Kasumi-1 (cell line): ENCODE measurements around the gene PPRC1.

Experiments used
- DNase-seq, 2 experiments: peaks; one replicate each; lab custom pipeline; 2025; lab: John Stamatoyannopoulos, UW

Gene PPRC1

DNA sequence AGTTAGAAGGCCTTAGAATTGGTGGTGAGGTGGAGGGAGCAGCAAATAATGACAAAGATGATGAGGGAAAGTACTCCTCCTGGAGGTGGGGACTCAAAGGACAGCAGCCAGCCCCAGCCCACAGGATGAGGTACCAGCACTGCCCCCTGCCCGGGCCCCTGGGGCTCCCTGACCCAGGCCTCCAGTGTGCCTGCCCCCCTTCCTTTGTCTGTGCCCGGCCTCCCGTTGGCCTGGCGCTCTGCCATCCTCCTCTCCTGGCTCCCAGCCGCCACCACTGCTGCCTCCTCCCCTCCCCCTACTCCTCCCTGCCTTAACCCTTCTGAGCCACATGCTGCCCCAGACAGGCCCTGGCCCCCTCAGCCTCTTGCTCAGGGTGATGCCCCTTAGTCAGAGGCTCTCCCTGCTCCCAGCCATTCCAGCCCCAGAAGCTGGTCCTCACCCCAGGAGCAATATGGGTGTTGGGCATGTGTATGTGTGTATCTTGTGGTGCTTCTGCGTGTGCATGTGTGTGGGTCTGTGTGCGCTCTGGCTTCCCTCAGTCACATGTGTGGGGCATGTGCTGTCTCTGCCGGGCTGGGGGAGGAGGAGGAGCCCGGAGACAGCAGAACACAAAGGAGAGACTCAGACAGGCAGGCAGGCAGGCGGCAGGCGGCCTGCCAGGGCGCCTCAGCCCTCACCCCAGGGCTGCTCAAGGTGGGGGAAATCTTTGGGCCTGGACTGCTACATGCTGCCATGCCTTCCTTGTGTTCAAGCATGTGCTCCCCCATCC lies 15.3 kb upstream of the PPRC1 start:
- peak; percentile 98 for DNase-seq

DNA sequence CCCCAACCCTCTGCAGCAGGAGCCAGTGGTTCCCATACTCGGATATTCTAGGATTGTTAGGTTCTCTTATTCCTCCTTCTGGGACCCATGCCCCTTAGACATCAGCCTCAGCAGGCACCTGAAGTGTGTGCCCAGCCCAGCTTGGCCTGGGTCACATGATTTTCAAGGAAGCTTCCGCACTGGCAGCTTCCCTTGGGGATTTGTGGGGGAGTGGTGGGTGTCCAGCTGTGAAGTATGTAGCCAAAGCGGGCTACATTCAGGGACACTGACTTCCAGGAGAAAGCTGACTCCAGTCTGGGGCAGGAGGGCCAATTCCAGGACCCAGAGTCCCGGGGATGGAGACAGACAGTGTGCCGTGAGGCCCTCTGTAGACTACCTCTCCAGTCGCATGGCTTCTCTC lies 14.0 kb upstream of the PPRC1 start:
- DNase-seq, result peak in 1 of 2 experiments; percentile 46

DNA sequence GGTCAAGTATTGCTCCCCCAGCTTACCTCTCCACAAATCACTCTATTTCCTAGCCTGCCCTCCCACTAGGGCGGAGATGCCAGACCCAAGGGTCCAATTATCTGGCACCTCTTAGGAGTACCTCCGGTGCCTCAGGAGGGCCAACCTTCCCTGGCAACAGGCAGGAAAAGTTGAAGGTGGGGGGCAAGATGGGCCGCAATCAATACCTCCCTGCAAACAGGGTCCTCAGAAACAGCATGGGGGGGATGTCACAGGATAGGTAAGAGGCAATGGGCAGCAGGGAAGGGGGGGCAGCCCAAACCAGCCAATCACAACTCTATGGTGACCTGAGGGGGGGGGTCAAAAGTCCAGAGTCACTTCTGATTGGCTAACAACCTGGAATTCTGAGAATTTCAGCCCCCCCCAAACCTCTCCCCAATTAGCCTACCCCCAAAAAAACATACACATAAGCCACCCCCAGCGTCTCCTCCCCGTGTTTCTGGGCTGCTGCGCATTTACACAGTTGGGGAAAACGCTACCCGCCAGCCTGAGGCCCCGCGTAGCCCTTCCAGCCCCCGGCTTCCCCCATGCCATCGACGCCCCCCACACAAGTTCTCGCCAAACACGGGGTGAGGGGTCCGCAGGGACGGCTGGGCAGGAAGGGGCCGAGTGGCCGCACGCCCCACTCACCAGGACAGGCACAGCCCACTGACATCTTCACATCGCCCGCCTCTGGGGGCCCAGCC lies 13.3 kb upstream of the PPRC1 start:
- DNase-seq, result peak; percentile 72 to 80

DNA sequence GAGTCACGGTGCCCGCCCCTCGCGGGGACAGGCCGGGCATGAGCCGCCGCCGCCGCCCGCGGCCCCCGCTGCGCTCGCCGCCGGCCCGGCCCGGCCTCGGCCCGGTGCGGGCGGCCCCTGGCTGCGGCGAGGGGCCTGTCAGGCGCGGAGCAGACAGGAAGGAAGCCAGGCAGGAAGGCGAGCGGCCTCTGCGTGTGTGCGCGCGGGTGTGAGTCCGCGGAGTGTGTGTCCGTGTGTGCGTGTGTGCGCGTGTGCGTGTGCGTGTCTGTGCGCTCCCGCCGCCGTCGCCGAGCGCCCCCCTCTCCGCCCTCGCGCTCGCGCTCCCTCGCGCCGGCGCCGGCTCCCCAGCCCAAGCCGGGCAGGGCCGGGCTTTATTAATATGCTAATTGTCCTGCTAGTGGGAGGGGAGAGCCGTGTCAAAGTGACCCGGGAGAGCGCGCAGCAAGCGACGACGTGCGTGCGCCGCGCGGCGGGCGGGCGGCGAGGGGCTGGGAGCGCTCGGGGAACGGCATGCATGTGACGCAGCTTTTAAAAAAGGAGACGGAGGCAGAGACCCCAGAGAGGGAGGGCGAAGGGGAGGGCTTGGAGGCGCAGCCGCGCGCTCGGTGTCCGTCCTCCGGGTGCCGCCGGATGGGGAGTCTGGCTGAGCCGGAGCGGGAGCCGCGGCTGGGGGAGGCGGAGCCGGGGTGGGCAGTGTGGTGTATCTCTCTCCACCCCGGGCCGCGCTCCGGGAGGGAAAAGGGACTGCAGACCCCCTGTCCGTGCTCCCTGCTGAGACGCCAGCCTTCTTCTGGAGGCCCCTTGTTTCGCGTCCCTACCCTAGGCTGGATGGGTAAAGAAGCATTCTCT lies 12.5 kb upstream of the PPRC1 start, which contains the start of gene LDB1:
LDB1 (minus strand) TSS at position 227 of the 849 bp plus-strand sequence. CDS start 258 bp downstream, outside the sequence.
- peak; percentile 91 to 93 for DNase-seq

DNA sequence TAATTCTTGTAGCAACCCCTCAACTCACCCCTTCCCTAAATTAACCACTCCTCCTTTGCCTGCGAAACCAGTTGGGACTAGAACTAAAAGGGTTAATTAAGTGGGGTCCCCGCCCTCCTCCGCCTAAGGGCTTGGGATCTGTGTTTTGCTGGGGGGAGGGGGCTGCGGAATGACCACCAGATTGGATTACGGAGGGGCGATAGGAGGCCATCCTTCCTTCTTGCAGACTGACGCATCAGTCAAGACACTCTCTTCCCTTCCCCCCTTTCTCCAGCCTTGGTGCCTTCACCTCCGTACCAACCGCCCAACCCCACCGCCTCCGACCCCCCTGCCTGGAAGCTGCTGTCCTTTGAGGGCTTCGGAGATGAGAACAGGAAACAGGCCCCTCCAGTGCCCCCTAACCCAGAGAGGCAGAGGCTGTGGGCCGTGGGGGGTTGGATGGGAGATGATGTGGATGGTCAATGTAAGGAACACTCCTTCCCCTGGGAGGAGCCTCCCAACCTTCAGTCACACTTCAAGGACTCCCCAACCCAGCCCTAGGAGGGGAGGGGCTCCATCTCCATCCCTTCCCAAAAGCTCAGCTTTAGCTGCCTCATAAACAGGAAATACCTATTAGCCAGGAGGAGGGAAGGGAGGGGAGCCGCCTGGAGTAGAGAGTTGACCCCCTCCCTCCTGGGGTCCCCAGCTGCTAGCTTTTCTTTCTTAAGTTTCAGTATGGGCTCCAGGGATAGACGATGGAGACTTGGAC lies 11.7 kb upstream of the PPRC1 start:
- DNase-seq, result peak; percentile 74 to 78

DNA sequence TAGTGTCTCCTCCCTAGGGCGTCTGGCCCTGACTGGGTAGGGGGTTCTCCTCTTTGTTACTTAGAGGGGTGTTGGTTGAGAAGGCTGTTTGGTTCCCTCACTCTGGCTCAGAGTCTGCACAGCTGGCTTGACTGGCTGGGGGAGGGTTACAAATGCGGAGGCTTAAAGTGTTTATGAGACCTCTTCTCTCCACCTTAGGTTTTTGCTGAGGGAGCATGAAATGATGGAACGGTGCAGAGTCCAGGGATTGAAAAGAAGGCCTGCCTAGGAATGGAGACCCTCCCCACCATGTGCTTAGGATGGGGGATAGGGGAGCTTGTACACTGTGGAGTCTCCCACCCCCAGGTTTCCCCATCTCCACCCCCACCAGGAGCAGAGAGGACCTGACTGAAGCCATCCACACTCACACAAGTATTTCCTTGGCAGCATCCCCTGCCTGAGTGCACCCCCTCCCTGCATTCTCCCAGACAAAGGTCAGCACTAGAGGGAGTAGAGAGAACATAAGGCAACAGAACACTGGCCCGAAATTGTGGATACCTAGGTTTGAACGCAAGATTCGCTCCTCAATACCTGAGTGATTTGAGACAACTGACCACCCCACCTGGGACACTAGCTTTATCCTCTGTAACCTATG lies 11.0 kb upstream of the PPRC1 start:
- peak in 1 of 2 experiments; percentile 25 for DNase-seq

DNA sequence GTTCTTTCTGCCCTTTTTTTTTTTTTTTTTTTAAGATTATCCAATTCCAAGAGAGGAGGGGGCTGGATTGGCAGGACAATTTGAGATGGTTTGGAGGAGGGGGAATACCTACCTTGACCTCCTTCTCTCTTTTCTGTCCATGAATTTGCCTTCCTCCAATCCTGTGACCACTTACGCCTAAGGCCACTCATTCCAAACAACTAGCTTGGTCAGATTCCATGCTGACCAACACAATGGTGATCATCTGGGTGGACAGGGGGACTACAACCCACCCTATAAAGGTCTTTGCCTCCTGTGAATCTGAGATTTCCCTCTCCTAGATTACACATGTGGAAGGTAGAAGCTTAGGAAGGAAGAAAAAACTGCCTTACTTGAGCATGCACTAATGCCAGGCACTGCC lies 10.4 kb upstream of the PPRC1 start:
- no peak for DNase-seq

DNA sequence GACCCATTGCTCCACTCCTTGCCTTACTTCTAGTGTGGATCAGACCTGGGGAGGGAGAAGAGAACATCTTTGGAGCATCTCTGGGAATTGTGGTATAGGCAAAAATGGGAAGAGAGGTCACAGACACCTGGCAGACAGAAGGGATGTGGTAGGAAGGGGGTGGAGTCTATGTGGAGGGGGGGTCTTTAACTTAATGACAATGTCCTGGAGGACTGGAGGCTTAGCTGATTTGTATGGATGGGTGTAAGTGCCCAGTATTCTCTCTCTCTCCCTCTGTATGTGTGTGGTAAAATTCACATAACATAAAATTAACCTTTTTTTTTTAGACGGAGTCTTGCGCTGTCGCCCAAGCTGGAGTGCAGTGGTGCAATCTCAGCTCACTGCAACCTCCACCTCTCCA lies 9.6 kb upstream of the PPRC1 start:
- DNase-seq, result no peak

DNA sequence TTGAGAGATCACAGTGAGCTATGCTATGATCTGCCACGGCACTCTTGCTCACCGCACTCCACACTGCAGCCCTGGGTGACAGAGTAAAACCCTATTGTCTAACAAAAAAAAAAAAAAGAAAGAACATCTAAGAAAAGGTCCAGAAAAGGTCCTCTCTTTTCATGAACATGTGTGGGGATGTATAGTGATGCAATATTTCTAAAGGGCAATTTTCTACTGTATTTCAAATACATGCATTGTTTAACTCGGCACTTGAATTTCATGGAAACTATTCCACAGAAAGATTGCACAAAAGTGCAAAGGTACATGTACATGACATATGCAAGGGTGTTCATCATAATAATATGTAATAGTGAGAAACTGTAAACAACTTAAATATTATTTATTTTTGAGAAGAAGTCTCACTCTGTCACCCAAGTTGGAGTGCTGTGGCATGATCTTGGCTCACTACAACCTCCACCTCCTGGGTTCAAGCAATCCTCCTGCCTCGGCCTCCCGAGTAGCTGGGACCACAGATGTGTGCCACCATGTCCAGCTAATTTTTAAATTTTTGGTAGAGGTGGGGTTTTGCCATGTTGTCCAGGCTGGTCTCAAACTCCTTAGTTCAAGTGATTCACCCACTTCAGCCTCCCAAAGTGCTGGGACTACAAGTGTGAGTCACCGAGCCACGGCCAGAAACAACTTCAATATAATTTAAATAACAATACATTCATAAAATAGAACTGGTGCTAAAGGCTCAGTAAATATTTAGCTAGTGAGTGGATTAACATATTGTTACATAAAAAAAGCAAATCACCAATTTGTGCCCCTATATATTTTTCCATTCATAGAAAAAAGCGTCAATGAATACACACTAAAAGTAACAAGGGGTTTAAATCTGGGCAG lies 1.3 kb upstream of the PPRC1 start:
- no peak for DNase-seq

DNA sequence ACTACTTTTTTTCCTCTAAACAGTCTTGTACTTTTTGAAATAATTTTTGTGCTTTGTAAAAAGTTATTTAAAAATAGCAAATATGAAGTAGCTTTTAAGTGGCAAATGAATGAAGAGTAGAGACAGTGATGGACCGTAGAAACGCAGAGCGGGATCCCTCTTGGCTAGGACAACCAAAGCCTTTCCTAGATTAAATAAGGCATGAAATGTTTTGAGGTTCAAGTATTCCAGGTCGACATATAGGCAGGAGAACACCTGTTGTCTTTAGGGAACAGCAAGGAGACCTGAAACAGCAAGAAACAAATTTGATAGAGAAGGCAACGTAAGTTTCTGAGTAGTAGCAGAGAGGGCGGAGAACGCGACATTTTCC lies 662 bp upstream of the PPRC1 start:
- no peak for DNase-seq

DNA sequence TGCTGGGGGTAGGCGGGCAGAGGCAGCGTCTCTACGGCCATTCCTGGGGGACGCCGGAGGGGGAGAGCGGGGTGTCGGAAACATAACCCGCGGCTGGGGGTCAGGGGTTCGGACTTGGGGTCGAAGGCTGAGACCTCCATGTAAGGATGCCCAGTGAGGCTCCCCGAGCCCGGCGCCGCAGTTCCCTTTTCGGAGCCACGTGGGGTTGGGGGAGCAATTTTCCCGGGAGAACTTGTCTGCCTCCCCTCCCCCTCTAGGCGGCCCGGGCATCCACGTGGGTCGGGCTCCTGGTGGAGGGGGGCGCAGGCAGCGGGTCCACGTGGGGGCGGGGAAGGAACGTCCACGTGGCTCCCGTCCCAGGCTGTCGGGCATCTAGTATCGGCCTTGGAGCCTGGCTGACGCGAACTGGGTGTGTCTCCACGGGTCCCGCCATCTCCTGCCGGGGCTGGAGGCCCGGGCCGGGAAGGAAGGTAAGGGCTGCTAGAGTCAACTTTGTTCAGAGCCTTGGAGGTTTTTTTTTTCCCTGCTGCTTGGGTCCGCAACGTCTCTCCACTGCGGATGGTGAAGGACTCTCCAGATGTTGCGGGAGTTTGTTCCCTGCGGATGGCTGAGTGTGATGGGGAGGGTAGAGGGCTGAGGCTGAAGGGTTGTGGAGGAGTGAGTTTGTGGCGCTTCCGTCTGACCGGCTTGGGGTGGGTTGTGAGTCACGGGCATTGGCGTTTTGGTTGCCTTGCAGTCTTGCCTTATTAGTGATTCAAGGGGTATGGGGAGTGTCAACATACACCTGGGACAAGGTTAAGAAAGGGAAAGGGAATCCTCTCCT lies 744 bp downstream of the PPRC1 start:
- DNase-seq, result peak; percentile 74 to 78

DNA sequence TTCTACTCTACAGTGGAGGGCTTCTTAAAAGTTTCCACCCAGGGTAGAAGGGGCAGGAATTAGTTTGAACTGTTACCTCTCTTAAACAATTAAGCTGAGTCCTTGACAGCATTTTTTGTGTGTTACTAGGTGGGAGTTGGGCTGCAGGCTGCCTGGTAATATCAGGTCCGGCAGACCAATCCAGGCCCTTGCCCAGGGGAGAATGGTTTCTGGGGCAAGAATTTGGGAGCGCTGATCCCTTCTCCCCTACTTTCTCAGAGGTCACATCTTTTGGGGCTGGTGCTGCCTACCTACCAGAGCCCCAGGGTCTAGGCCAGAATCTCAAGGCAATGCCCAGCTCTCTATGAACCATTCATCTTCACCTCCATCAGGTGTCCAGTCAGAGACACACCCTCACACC lies 1.6 kb downstream of the PPRC1 start:
- DNase-seq, result no peak

DNA sequence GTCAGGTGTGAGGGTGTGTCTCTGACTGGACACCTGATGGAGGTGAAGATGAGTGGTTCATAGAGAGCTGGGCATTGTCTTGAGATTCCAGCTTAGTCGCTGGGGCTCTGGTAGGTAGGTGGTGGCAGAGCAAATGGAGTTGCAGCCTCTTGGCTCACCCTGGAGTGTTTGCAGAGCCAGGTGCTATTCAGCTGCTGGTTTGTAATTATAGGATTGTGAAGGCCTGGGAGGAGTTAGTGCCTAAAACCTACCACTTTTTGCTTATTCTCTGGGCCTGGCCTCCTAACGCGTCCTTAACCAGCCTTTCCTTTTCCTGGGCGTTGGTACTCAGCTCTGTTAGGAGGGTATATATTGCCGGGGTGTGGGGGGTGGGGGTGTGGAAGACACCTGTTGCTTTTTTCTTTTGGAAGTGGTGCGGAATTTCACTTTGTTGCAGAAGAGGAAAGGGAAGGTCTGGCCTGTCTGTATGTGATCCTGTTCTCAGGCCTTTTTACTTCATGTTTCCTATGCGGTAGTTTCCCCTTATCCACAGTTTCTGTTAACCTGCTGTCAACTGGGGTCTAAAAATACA lies 3.2 kb downstream of the PPRC1 start:
- DNase-seq, result no peak

DNA sequence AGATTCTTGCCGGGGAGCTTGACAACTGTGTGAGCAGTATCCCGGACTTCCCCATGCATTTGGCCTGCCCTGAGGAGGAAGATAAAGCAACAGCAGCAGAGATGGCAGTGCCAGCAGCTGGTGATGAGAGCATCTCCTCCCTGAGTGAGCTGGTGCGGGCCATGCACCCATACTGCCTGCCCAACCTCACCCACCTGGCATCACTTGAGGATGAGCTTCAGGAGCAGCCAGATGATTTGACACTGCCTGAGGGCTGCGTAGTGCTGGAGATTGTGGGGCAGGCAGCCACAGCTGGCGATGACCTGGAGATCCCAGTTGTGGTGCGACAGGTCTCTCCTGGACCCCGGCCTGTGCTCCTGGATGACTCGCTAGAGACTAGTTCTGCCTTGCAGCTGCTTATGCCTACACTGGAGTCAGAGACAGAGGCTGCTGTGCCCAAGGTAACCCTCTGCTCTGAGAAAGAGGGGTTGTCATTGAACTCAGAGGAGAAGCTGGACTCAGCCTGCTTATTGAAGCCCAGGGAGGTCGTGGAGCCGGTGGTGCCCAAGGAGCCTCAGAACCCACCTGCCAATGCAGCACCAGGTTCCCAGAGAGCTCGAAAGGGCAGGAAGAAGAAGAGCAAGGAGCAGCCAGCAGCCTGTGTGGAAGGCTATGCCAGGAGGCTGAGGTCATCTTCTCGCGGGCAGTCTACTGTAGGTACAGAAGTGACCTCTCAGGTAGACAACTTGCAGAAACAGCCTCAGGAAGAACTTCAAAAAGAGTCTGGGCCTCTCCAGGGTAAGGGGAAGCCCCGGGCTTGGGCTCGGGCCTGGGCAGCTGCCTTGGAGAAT lies 6.7 kb downstream of the PPRC1 start:
- DNase-seq, result no peak

DNA sequence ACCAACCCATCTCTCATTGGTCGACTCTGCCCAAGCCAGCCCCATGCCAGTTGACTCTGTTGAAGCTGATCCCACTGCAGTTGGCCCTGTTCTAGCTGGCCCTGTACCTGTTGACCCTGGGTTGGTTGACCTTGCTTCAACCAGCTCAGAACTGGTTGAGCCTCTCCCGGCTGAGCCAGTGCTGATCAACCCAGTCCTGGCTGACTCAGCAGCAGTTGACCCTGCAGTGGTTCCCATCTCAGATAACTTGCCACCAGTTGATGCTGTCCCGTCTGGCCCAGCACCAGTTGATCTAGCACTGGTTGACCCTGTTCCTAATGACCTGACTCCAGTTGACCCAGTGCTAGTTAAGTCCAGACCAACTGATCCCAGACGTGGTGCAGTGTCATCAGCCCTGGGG lies 7.4 kb downstream of the PPRC1 start:
- no peak for DNase-seq

DNA sequence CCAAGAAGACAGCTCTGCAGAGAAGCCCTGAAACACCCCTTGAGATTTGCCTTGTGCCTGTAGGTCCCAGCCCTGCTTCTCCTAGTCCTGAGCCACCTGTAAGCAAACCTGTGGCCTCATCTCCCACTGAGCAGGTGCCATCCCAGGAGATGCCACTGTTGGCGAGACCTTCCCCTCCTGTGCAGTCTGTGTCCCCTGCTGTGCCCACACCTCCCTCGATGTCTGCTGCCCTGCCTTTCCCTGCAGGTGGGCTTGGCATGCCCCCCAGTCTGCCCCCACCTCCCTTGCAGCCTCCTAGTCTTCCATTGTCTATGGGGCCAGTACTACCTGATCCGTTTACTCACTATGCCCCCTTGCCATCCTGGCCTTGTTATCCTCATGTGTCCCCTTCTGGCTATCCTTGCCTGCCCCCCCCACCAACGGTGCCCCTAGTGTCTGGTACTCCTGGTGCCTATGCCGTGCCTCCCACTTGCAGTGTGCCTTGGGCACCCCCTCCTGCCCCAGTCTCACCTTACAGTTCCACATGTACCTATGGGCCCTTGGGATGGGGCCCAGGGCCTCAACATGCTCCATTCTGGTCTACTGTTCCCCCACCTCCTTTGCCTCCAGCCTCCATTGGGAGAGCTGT lies 8.2 kb downstream of the PPRC1 start:
- DNase-seq, result no peak

DNA sequence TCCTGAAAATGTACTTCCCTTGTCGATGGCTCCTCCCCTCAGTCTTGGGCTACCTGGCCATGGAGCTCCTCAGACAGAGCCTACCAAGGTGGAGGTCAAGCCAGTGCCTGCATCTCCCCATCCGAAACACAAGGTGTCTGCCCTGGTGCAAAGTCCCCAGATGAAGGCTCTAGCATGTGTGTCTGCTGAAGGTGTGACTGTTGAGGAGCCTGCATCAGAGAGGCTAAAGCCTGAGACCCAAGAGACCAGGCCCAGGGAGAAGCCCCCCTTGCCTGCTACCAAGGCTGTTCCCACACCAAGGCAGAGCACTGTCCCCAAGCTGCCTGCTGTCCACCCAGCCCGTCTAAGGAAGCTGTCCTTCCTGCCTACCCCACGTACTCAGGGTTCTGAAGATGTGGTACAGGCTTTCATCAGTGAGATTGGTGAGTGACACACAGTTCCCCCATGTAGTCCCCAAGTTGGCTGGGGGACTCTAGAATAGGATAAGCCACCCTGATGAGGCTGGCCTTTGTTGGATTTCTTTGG lies 8.8 kb downstream of the PPRC1 start:
- no peak for DNase-seq
